GM12892 (cell line): Measurements from ENCODE around the gene C1QTNF6.

Source experiments
- POLR2A ChIP-seq: IDR thresholded peaks from 2 replicates; pipeline ENCODE4 v1.6.1; 2011; ENCODE audit warnings: low read depth, low read length, control low read depth
- POLR2AphosphoS5 ChIP-seq: IDR thresholded peaks from 2 replicates; pipeline ENCODE4 v1.6.1; 2011; ENCODE audit warnings: low read depth, low read length, control low read depth

DNA sequence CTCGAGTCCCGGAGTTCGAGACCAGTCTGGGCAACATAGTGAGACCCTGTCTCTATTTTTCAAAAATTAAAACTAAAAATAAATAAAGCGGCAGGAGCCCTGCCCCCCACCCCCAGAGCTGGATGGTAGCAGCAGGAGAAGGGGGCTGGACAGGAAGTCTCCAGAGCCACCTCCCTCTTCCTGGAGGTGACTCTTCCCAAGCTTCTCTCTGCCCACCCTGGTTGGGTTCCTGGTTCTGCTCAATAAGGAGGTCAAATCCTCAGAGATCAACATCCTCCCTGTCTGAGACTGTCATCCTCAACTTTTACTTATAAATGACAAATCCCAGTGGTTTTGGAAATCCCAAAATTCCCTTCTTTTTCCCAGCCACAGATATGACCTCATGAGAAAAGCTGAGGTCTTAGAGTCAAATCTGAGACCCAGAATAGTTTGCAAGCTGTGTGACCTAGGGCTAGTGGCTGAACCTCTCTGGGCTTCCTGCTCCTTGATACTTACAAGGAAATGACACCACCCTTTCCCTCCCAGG is 987 bp downstream of the C1QTNF6 start:
- no peak for TF ChIP-seq POLR2A
- no peak for TF ChIP-seq POLR2AphosphoS5
